GM18520 (cell line): ENCODE data around the gene IMPA2.
"Not testable (repeated sequence)": the region's sequence is repeated elsewhere in the genome, so short reads cannot be mapped to it uniquely, and the experiment has no call there.

Experiments
- ATAC-seq: cut with Tn5 transposase; IDR thresholded peaks from one replicate; pipeline ENCODE4 v1.9.1; 2021; ENCODE audit not compliant: unreplicated experiment

The IMPA2 gene

GRCh38 chr18:11960743-11961380 is 20.4 kb upstream of the IMPA2 start:
- ATAC-seq: no peak

DNA sequence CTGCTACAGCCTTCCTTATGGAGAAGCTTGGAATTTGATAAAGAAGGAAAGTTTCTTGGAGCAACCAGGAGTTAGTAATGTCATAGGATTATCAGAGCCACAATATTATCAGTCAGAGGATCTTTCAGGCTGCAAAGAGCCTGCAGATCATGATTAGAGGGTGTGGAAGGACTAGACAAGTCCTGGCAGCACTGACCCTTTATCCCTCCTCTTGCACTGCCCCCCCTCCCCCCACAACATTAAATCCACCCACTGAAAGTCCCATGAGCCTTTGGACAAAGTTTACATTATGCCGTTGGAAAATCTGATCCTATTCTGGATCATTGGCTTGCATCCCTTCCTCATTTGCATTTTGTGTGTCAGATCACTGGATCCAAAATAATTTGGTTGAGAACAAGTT is 18.7 kb upstream of the IMPA2 start:
- ATAC-seq: no peak

DNA sequence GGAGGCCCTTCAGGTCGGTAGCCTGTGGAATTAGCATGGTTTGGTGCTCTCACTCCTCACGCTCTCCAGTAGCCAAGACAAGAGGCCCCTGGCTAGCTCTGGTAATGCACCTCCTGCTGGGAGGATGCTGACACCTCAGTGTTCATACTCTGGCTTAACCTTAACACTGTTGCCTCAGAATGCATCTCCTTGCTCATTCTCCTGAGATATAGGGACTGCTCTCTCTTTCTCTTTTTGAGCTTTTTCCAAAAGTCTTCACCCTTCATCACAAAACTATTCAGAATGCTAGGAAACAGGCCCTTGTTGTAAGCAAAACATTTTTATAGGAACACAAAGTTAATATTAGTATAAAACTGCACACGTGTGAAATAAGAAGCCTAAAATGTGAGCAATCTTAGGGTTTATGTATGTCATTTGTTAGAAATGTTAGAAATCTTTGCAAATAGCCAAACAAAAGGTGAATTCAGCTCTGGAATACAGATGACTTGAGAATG is 17.3 kb upstream of the IMPA2 start:
- no peak for ATAC-seq

GRCh38 chr18:11969904-11970835 is 11.1 kb upstream of the IMPA2 start:
- no peak for ATAC-seq

DNA sequence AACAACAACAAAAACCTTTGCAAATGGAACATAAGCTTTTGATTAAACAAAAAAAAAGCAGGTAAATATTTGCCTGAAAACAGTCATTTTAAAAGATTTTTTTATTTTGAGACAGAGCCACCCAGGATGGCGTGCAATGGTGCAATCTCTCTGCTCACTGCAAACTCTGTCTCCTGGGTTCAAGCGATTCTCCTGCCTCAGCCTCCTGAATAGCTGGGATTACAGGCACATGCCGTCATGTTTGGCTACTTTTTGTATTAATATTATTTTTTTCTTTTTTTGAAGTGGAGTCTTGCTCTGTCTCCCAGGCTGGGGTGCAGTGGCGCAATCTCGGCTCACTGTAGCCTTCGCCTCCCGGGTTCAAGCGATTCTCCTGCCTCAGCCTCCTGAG is 10.5 kb upstream of the IMPA2 start:
- ATAC-seq: not testable (repeated sequence)

DNA sequence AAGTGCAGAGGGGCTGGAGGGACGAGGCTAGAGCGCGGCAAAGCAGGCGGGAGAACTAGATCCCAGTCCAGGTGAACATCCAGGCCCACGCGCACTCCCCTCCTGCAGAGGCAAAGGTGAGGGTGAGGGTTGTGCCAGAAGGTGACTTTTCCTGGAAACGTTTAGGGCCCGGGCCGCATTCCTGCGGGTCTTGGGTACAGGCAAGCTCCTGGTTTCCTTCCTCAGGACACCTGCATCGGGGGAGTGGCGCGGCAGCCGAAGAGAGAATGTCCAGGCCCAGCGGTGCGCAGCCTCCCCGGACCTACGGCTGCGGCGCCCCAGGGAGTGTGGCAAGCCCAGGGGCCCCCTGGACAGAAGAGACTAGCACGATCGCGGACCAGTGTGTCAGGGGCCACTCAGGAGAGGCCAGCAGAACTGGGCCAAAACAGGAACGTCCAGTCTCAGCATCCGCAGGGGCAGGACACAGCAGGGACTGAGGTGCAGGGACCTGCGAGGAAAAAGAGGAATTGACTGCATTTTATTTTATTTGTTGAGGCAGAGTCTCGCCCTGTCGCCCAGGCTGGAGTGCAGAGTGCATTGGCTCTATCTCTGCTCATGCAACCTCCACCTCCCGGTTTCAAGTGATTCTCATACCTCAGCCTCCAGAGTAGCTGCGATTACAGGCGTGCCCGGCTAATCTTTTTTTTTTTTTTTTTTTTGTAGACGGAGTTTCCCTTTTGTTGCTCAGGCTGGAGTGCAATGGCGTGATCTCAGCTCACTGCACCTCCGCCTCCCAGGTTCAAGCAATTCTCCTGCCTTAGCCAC is 8.7 kb upstream of the IMPA2 start:
- no peak for ATAC-seq

DNA sequence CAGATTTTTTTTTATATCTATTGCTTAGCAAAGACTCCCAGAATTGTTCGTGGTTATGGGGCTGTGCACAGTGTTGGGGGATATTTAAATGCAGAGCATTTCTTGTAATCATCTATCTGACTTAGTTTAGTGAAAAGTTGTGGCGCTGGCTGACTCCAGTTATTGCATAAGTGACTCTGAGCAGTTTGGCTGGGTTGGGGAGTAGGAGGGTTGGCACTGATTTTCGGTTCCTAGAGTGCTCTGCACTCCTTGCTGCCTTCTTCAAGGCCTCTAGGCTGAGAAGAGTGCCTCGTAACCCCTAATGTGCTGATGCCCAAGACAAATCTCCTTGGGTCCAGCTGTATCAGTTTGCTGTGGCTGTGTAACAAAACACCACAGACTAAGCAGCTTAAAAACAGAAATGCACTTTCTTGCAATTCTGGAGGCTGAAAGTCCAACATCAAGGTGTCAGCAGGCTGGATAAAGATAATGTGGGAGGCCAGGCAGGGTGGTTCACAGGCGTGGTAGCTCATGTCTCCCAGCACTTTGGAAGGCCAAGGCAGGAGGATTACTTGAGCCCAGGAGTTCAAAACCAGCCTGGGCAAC is 6.5 kb upstream of the IMPA2 start:
- no peak for ATAC-seq

DNA sequence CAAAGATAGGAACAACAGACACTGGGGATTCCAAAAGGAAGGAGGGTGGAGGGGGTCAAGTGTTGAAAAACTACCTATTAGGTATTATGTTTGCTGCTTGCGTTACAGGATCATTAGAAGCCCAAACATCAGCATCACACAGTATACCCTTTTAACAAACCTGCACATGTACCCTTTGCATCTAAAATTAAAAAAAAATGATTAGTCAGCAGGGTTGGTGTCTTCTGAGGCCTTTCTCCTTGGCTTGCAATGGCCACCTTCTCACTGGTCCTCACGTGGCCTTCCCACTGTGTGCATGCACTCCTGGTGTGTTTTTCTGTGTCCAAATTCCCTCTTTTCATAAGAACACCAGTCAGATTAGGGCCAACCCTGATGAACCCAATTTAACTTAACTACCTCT is 5.6 kb upstream of the IMPA2 start:
- ATAC-seq: no peak

DNA sequence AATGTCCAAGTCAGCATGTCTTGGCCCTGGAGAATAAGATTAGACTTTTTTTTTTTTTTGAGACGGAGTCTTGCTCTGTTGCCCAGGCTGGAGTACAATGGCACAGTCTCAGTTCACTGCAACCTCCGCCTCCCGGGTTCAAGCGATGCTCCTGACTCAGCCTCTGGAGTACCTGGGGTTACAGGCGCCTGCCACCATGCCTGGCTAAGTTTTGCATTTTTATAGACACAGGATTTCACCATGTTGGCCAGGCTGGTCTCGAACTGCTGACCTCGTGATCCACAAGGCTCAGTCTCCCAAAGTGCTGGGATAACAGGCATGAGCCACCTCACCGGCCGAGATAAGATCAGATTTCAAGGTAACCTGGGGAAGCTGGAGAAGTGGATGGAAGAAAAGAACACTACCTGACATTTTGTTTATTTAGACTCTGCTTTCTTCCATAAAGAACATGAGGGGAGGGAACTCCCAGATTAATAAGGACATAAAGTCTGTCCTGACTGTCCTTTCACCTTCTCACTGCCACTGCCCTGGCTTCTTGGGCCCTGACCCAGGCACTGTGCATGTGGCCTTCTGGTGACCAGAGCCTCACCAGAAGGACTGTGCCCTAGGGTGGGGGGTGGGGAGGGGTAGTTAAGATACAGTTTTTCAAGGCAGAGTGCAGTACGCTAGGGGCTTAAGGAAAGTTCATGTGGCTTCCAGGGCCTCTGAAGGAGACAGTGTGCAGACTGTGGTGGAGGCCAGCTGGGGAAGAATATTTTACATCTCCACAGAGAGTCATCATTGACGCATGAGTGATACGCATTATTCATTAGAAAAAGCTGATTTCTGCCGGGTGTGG is 4.8 kb upstream of the IMPA2 start:
- ATAC-seq: no peak

GRCh38 chr18:11977153-11977466 is 4.2 kb upstream of the IMPA2 start:
- ATAC-seq: no peak

GRCh38 chr18:11978956-11979355 is 2.4 kb upstream of the IMPA2 start:
- no peak for ATAC-seq

GRCh38 chr18:11980163-11980493 is 1.2 kb upstream of the IMPA2 start:
- no peak for ATAC-seq

GRCh38 chr18:11980494-11981191 is 664 bp upstream of the IMPA2 start:
- ATAC-seq: peak; percentile 85

DNA sequence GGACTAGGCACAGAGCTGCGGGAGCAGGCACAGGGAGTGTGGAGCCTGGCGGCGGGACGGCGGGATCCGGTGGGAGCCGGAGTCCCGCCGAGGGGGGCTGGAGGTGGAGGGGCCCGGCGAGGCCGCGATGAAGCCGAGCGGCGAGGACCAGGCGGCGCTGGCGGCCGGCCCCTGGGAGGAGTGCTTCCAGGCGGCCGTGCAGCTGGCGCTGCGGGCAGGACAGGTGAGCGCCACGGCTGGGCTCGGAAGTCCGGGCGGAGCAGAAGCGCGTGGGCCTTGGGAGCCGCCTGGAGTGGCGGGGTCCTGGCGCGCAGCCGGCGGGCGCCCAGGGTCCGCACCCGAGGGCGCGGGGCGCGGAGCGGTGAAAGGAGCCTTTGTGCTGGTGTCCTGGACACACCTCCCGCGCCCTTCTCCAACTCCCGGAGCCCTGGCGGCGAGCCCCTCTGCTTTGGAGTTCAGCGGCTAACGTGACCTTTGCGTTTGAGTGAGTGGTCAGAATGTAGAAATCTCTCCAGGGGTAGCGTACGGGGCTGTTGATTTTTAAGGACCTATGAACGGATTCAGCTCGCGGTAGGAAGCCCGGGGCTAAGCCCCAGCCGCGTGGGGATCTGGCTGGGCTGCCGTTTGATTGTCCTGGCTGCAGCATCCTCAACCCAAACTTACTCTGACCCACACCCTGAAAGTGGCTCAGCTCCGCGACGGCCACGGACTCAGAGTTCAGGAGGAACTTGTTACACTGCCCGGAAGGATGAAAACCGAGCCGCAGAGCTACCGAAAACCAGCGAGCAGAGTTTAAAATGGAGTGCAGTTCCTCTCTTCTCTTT is 448 bp downstream of the IMPA2 start:
- peak; percentile 10 for ATAC-seq

DNA sequence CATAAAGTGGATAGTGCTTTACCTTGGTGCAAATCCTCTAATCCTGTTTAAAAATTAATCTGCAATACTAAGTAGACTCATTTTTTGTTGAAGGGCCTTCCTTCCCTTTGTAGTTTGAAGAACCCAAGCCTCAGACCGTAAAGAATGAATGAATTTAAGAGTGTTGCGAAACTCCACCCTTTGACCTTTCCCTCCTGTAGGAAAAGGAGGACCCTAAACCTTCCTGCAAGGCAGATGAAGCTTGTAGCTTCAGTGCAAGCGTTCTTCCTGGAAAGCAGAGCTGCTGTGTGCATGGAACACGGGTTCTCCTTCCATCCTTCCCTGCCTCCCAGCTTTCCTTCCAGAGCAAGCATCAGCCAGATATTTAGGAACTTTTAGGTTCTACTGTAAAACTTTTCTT is 1.7 kb downstream of the IMPA2 start:
- ATAC-seq: no peak

DNA sequence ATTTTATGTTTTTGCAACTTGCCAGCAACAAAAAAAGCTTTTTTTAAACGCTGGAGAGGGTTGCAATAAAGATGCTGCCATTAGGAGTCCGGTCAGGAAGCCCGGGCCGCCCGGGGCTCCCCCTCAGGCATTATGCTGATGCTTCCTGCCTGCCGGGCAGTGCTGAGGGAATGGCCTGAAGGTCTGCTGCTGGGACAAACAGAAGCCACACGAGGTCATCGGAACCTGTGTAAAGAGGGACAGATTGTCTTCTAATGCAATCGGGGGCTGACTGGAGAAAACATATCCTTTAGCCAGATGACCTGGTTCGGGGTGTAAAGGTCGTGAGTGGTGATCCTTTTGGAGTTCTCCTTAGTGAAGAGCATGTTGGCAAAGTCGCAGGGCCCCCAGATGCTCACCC is 2.3 kb downstream of the IMPA2 start:
- no peak for ATAC-seq

- ATAC-seq: no peak
These were observed 2.8 kb downstream of the IMPA2 start for GRCh38 chr18:11984091-11984490.

DNA sequence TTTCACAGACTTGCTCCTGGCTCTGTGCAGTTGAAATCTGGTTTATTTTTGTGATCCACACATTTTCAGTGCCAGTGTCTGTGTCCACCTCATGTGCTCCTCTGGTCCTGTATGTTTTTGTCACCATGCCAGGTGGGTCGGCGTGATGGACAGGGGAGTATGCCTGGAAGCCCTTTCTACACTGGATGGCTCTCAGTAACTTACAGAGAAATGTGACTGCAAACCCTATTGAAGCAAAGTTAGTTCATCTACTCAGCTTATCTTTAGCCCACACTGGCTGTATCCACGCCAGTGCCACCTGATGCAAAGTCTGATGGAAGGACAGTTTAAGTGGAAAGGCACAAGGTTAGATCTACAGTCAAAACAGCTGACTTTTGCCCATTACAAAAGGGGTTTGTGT is 4.3 kb downstream of the IMPA2 start:
- ATAC-seq: no peak

DNA sequence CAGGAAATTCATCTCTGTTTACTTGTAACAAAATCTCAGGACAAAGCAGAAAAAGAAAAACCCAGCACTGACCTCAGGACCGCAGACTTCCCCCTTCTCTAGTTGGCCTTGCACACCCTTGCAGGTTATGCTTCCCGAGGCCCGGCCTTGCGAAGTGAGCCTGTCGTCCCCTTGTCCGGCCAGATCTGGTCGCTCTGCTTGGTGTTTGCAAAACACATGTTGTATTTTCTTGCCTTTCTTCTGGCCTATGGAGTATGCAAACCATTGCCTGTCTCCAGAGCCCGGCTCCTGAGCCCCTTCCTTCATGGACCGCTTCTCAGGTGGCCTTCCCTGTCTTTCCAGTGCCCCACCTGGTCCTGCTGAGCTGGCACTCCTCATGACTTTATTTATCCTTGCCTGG is 4.8 kb downstream of the IMPA2 start:
- no peak for ATAC-seq
